K562 (cell line): ENCODE data around the gene GALM. TPM values are rescaled to one million over a fixed set of nuclear protein-coding genes. Genes with fewer than 3 reads are reported as not detected.

Experiments
- CBX5 ChIP-seq: IDR thresholded peaks from 2 replicates; pipeline ENCODE4 v1.6.1; 2014; ENCODE audit warnings: low read depth, borderline replicate concordance
- CREM ChIP-seq: IDR thresholded peaks from 2 replicates; pipeline ENCODE4 v1.6.1; 2014; ENCODE audit warnings: antibody characterized with exemption, low read depth
- FIP1L1 ChIP-seq: fragments of 200-400 bp; formaldehyde crosslinking; IDR thresholded peaks from 2 replicates; pipeline ENCODE4 v1.6.1; 2018; ENCODE audit warnings: mild to moderate bottlenecking, low read depth, low read length; ENCODE audit not compliant: poor library complexity, severe bottlenecking
- FOXP1 ChIP-seq: sonication (generic); formaldehyde crosslinking; IDR thresholded peaks from 2 replicates; pipeline ENCODE4 v1.8.0; 2022; ENCODE audit warnings: mild to moderate bottlenecking, missing genetic modification reagents
- HDAC3 ChIP-seq: fragments of 450-650 bp; IDR thresholded peaks from 2 replicates; pipeline ENCODE4 v1.6.1; 2018; ENCODE audit warnings: borderline replicate concordance, mild to moderate bottlenecking, moderate library complexity; ENCODE audit not compliant: partially characterized antibody
- MCM7 ChIP-seq, 2 experiments: fragments of 450-650 bp; IDR thresholded peaks; 2 replicates each; pipeline ENCODE4 v1.6.1; 2016 to 2018
- PYGO2 ChIP-seq: fragments of 450-650 bp; IDR thresholded peaks from 2 replicates; pipeline ENCODE4 v1.6.1; 2016; ENCODE audit warnings: mild to moderate bottlenecking, missing genetic modification characterization, moderate library complexity, missing compliant biosample characterization
- SMAD3 ChIP-seq: fragments of 450-650 bp; formaldehyde crosslinking; conservative IDR thresholded peaks from 2 replicates; pipeline ENCODE4 v1.4.0; 2020; ENCODE audit warnings: mild to moderate bottlenecking
- ZKSCAN1 ChIP-seq: fragments of 150-350 bp; IDR thresholded peaks from 2 replicates; pipeline ENCODE4 v1.6.1; 2016; ENCODE audit warnings: low read depth, low read length
- ZNF232 ChIP-seq: sonication (generic); formaldehyde crosslinking; IDR thresholded peaks from 2 replicates; pipeline ENCODE4 v1.8.0; 2022; ENCODE audit warnings: mild to moderate bottlenecking, missing genetic modification reagents
- ZNF354B ChIP-seq: fragments of 250-450 bp; sonication (Bioruptor Pico); IDR thresholded peaks from 2 replicates; pipeline ENCODE4 v1.4.0; 2020
- ZNF57 ChIP-seq: fragments of 450-650 bp; formaldehyde crosslinking; IDR thresholded peaks from 2 replicates; pipeline ENCODE4 v1.4.0; 2020; ENCODE audit warnings: mild to moderate bottlenecking, moderate library complexity
- polyA plus RNA-seq, 8 experiments: library from polyadenylated mRNA; depleted of rRNA in 4 of 8; stranded (reverse) in 5 of 8; unstranded in 3 of 8; fragments of >200 nt; fragmentation: Nextera tagmentation in 2 of 8; fragmentation: Illumina TruSeq in 1 of 8; extraction: Ambion mirVana in 2 of 8; extraction: Trizol in 1 of 8; gene quantifications; 2 replicates each; pipeline versions ENCODE4 v1.2.1 to v1.2.3, GENCODE V29; 2011 to 2014; ENCODE audit warnings: inconsistent platforms in 1 of 8, missing spikeins in 1 of 8
- total RNA-seq, 7 experiments: library from RNA; depleted of rRNA in 6 of 7; stranded (reverse); fragments of >200 nt in 6 of 7; fragmentation: Illumina TruSeq in 2 of 7; extraction: Trizol in 2 of 7; gene quantifications; 2 replicates each; pipeline versions ENCODE4 v1.2.1 to v1.2.3, GENCODE V29; 2011 to 2021; ENCODE audit warnings: low replicate concordance in 1 of 7
- TF ChIP-seq, protein P1 (sequence below): fragments of 450-650 bp; IDR thresholded peaks from 2 replicates; pipeline ENCODE4 v1.6.1; 2016; ENCODE audit warnings: mild to moderate bottlenecking
- TF ChIP-seq, protein P2 (sequence below): fragments of 250-450 bp; sonication (Bioruptor Pico); IDR thresholded peaks from 2 replicates; pipeline ENCODE4 v1.9.0; 2021; ENCODE audit warnings: mild to moderate bottlenecking
- TF ChIP-seq, protein P3 (sequence below): fragments of 250-450 bp; sonication (Bioruptor Pico); IDR thresholded peaks from 2 replicates; pipeline ENCODE4 v1.5.0; 2020; ENCODE audit warnings: mild to moderate bottlenecking
- TF ChIP-seq, protein P4 (sequence below): fragments of 250-450 bp; sonication (Bioruptor Pico); IDR thresholded peaks from 2 replicates; pipeline ENCODE4 v1.4.0; 2020; ENCODE audit warnings: borderline replicate concordance
- TF ChIP-seq, protein P5 (sequence below): fragments of 450-650 bp; IDR thresholded peaks from 2 replicates; pipeline ENCODE4 v1.6.1; 2017; ENCODE audit warnings: antibody characterized with exemption, mild to moderate bottlenecking
- TF ChIP-seq, protein P6 (sequence below): sonication (generic); formaldehyde crosslinking; IDR thresholded peaks from 2 replicates; pipeline ENCODE4 v1.8.0; 2022; ENCODE audit warnings: missing genetic modification reagents, mild to moderate bottlenecking, borderline replicate concordance

GALM gene
- total and polyA plus RNA-seq, 9 of the 15 experiments (the other 6 are each of a cell fraction or from before 2014, with no cell fraction given) = 22.1 to 51.7 (median 27.9) TPM

DNA sequence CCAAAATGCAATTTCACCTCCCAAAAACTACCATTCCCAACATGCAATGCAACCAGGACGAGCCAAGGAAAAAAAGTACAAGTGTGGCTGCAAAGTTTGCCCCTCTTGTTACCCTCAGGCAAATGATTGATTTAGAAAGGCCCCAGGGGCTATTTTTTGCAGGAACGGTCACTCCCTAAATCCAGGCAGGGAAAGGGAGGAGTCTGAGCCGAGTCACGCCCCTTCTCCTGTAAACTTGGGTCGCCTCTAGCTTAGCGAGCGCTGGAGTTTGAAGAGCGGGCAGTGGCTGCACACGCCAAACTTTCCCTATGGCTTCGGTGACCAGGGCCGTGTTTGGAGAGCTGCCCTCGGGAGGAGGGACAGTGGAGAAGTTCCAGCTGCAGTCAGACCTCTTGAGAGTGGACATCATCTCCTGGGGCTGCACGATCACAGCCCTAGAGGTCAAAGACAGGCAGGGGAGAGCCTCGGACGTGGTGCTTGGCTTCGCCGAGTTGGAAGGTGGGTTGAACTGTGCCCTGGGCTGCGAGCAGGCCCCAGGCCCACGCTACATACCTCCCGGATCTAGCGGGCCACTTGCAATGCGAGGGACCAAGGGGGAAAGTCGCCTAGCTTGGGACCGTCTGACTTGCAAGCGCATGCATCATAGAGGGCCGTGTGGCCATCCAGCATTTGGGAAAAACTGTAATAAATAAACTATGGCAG is at the start of gene GALM (continued):
- TF ChIP-seq, protein P1, sequence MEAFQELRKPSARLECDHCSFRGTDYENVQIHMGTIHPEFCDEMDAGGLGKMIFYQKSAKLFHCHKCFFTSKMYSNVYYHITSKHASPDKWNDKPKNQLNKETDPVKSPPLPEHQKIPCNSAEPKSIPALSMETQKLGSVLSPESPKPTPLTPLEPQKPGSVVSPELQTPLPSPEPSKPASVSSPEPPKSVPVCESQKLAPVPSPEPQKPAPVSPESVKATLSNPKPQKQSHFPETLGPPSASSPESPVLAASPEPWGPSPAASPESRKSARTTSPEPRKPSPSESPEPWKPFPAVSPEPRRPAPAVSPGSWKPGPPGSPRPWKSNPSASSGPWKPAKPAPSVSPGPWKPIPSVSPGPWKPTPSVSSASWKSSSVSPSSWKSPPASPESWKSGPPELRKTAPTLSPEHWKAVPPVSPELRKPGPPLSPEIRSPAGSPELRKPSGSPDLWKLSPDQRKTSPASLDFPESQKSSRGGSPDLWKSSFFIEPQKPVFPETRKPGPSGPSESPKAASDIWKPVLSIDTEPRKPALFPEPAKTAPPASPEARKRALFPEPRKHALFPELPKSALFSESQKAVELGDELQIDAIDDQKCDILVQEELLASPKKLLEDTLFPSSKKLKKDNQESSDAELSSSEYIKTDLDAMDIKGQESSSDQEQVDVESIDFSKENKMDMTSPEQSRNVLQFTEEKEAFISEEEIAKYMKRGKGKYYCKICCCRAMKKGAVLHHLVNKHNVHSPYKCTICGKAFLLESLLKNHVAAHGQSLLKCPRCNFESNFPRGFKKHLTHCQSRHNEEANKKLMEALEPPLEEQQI = no peak
- TF ChIP-seq, protein P2, sequence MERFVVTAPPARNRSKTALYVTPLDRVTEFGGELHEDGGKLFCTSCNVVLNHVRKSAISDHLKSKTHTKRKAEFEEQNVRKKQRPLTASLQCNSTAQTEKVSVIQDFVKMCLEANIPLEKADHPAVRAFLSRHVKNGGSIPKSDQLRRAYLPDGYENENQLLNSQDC (CRISPR knock-in tag) = no peak
- TF ChIP-seq ZNF232 (CRISPR knock-in tag) (no peak), CREM (peak; percentile 69), ZNF354B (CRISPR knock-in tag) (no peak), MCM7 (IDR thresholded peaks at IDR 0.05) (no peak), ZNF57 (CRISPR knock-in tag) (no peak), HDAC3 (no peak), FIP1L1 (no peak), ZKSCAN1 (no peak), FOXP1 (CRISPR knock-in tag) (no peak), SMAD3 (no peak), CBX5 (no peak), PYGO2 (tag) (peak; percentile 73)
- TF ChIP-seq, protein P3, sequence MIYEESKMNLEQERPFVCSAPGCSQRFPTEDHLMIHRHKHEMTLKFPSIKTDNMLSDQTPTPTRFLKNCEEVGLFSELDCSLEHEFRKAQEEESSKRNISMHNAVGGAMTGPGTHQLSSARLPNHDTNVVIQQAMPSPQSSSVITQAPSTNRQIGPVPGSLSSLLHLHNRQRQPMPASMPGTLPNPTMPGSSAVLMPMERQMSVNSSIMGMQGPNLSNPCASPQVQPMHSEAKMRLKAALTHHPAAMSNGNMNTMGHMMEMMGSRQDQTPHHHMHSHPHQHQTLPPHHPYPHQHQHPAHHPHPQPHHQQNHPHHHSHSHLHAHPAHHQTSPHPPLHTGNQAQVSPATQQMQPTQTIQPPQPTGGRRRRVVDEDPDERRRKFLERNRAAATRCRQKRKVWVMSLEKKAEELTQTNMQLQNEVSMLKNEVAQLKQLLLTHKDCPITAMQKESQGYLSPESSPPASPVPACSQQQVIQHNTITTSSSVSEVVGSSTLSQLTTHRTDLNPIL (CRISPR knock-in tag) = no peak
- TF ChIP-seq, protein P4, sequence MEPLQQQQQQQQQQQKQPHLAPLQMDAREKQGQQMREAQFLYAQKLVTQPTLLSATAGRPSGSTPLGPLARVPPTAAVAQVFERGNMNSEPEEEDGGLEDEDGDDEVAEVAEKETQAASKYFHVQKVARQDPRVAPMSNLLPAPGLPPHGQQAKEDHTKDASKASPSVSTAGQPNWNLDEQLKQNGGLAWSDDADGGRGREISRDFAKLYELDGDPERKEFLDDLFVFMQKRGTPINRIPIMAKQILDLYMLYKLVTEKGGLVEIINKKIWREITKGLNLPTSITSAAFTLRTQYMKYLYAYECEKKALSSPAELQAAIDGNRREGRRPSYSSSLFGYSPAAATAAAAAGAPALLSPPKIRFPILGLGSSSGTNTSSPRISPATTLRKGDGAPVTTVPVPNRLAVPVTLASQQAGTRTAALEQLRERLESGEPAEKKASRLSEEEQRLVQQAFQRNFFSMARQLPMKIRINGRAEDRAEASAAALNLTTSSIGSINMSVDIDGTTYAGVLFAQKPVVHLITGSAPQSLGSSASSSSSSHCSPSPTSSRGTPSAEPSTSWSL (CRISPR knock-in tag) = no peak
- TF ChIP-seq, protein P5, sequence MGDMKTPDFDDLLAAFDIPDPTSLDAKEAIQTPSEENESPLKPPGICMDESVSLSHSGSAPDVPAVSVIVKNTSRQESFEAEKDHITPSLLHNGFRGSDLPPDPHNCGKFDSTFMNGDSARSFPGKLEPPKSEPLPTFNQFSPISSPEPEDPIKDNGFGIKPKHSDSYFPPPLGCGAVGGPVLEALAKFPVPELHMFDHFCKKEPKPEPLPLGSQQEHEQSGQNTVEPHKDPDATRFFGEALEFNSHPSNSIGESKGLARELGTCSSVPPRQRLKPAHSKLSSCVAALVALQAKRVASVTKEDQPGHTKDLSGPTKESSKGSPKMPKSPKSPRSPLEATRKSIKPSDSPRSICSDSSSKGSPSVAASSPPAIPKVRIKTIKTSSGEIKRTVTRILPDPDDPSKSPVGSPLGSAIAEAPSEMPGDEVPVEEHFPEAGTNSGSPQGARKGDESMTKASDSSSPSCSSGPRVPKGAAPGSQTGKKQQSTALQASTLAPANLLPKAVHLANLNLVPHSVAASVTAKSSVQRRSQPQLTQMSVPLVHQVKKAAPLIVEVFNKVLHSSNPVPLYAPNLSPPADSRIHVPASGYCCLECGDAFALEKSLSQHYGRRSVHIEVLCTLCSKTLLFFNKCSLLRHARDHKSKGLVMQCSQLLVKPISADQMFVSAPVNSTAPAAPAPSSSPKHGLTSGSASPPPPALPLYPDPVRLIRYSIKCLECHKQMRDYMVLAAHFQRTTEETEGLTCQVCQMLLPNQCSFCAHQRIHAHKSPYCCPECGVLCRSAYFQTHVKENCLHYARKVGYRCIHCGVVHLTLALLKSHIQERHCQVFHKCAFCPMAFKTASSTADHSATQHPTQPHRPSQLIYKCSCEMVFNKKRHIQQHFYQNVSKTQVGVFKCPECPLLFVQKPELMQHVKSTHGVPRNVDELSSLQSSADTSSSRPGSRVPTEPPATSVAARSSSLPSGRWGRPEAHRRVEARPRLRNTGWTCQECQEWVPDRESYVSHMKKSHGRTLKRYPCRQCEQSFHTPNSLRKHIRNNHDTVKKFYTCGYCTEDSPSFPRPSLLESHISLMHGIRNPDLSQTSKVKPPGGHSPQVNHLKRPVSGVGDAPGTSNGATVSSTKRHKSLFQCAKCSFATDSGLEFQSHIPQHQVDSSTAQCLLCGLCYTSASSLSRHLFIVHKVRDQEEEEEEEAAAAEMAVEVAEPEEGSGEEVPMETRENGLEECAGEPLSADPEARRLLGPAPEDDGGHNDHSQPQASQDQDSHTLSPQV = peak; percentile 76; the same call in 1 of the 2 replicates
- TF ChIP-seq, protein P6, sequence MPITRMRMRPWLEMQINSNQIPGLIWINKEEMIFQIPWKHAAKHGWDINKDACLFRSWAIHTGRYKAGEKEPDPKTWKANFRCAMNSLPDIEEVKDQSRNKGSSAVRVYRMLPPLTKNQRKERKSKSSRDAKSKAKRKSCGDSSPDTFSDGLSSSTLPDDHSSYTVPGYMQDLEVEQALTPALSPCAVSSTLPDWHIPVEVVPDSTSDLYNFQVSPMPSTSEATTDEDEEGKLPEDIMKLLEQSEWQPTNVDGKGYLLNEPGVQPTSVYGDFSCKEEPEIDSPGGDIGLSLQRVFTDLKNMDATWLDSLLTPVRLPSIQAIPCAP (CRISPR knock-in tag) = no peak
